ENCODE measurements around the gene LIMK1.
"Not testable (repeated sequence)": the region's sequence is repeated elsewhere in the genome, so short reads cannot be mapped to it uniquely, and the experiment has no call there.

LIMK1 gene

DNA sequence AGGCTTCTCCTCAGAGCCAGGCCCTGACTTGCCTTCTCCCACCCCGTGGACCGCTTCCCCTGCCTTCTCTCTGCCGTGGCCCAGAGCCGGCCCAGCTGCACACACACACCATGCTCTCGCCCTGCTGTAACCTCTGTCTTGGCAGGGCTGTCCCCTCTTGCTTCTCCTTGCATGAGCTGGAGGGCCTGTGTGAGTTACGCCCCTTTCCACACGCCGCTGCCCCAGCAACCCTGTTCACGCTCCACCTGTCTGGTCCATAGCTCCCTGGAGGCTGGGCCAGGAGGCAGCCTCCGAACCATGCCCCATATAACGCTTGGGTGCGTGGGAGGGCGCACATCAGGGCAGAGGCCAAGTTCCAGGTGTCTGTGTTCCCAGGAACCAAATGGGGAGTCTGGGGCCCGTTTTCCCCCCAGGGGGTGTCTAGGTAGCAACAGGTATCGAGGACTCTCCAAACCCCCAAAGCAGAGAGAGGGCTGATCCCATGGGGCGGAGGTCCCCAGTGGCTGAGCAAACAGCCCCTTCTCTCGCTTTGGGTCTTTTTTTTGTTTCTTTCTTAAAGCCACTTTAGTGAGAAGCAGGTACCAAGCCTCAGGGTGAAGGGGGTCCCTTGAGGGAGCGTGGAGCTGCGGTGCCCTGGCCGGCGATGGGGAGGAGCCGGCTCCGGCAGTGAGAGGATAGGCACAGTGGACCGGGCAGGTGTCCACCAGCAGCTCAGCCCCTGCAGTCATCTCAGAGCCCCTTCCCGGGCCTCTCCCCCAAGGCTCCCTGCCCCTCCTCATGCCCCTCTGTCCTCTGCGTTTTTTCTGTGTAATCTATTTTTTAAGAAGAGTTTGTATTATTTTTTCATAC is 38.0 kb downstream of the LIMK1 start:
- Mint-ChIP-seq H3K4me1 (no peaks in the 10 kb centered on the region), H3K36me3 (peaks cover 6% of the 10 kb centered on the region), H3K27me3 (no peaks in the 10 kb centered on the region), H3K27ac (no peak overlapping the region), H3K4me3 (no peak overlapping the region), H3K9me3 (no peaks in the 10 kb centered on the region)

DNA sequence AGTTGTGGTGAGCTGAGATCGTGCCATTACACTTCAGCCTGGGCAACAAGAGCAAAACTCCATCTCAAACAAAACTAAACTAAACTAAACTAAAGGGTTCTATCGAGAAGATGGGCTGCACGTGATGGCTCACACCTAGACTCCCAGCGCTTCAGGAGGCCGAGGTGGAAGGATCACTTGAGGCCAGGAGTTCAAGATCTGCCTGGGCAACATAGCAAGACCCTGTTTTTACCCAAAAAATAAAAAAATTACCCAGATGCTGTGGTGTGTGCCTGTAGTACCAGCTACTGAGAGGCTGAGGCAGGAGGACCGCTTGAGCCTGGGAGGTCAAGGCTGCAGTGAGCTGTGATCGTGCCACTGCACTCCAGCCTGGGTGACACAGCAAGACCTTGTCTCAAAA is 40.3 kb downstream of the LIMK1 start:
- not testable (repeated sequence) for H3K4me3 Mint-ChIP-seq

DNA sequence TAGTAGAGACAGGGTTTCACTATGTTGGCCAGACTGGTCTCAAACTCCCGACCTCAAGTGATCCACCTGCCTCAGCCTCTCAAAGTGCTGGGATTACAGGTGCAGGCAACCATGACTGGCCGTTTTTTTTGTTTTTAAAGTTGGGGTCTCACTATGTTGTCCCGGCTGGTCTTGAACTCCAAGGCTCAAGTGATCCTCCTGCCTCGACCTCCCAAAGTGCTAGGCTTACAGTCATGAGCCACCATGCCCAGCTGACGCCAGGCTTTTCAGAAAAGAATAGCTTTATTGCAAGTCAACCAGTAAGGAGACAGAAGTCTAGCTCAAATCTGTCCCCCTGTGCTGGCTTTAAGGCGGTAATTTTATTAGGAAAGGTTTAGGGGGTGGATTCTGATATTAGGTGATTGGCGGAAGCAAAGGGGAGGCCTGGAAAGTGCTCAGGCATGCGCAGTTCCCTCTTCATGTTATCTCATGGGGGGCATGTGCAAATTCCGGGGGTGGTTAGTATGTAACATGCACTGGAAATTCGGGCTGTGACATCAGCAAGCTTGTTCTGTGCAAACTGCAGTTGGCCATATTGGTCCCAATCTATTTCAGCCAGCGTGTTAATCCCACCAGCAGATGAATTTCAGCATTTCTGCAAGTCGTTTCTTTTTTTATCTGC is 42.7 kb downstream of the LIMK1 start:
- H3K4me3 Mint-ChIP-seq: no peak overlapping the region
- no peak overlapping the region for H3K27ac Mint-ChIP-seq
- H3K36me3 Mint-ChIP-seq: peaks cover 2% of the 10 kb centered on the region

More for the DNA sequence above, 40.3 kb downstream of the LIMK1 start:
- H3K9me3 Mint-ChIP-seq, H3K4me1 Mint-ChIP-seq, H3K27ac Mint-ChIP-seq, H3K27me3 Mint-ChIP-seq, H3K36me3 Mint-ChIP-seq: not testable (repeated sequence)

DNA sequence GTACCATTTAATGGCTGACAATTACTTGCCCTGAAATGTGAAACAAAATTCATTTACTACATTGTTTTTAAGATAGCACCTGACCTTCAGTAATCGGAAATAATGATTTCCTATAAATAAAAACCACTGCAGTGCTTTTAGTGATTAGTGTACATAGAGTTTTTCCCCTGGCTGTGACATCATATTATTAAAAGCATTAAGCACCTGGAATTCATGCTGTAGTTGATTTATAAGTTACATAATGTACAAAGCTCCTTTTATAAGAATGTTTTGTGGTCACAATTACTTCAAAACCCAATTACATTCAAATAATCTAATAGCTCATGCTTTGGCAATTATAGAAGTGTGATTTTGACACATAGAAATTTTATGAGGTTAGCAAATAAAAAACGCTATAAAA is 46.3 kb downstream of the LIMK1 start:
- Mint-ChIP-seq H3K4me1 (no peaks in the 10 kb centered on the region), H3K36me3 (no peaks in the 10 kb centered on the region), H3K27me3 (no peaks in the 10 kb centered on the region), H3K9me3 (no peaks in the 10 kb centered on the region), H3K27ac (no peak overlapping the region), H3K4me3 (no peak overlapping the region)

More for the DNA sequence above, 42.7 kb downstream of the LIMK1 start:
- H3K9me3 Mint-ChIP-seq: no peaks in the 10 kb centered on the region
- no peaks in the 10 kb centered on the region for H3K27me3 Mint-ChIP-seq
- no peaks in the 10 kb centered on the region for H3K4me1 Mint-ChIP-seq

DNA sequence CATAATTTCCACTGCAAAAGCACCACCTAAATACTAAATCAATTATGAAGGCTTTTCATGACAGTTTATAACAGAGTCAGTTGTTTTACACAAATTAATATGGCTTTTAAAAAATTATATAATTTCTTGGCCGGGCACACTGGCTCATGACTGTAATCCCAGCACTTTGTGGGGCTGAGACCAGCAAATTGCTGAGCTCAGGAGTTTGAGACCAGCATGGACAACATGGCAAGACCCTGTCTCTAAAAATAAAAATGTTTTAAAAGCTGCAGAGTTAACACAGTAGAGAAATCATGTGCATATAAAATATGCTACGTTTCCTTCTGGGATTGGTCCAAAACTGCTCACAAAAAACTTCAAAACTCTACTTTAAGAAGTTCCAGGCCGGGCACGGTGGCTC is 46.9 kb downstream of the LIMK1 start:
- Mint-ChIP-seq H3K4me3 (no peak overlapping the region), H3K9me3 (no peaks in the 10 kb centered on the region), H3K4me1 (no peaks in the 10 kb centered on the region), H3K36me3 (no peaks in the 10 kb centered on the region), H3K27ac (no peak overlapping the region), H3K27me3 (no peaks in the 10 kb centered on the region)

DNA sequence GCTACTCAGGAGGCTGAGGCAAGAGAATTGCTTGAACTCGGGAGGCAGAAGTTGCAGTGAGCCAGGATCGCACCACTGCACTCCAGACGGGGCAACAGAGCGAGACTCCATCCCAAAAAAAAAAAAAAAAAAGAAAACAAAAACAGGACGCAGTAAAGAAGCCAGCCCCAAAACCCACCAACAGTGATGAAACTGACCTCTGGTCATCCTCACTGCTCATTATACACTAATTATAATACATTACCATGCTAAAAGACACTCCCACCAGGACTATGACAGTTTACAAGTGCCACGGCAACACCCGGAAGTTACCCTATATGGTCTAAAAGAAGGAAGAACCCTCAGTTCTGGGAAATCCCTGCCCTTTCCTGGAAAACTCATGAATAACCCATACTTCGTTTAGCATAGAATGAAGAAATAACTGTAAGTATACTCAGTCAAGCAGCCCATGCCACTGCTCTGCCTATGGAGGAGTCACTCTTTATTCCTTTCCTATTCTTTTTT is 50.6 kb downstream of the LIMK1 start:
- Mint-ChIP-seq H3K27ac (no peak overlapping the region), H3K9me3 (no peaks in the 10 kb centered on the region), H3K4me3 (no peak overlapping the region), H3K4me1 (no peaks in the 10 kb centered on the region), H3K27me3 (no peaks in the 10 kb centered on the region), H3K36me3 (no peaks in the 10 kb centered on the region)

DNA sequence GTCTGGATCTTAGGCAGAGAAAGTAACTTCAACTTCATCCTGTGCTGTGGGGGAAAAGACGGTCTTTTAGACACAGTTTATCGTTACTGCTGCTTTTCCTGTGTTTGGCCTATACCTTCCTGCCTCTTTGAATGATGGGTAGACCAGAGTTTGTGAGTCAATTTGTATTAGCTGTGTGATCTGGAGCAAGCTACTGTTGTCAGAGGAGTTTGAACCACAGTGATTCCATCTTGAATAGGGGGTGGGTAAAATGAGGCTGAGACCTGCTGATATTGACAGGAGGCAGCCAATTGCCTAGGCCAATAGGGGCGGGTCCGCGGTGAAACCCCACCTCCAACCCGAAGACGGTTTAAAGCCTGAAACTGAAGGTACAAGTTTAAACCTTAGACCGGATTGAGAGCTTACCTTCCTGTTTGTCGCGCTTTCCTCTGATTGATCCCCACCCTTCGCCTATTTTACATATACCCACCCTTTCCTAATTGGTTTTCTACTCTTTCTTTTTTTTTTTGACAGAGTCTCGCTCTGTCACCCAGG is 54.8 kb downstream of the LIMK1 start:
- Mint-ChIP-seq H3K9me3 (no peaks in the 10 kb centered on the region), H3K27me3 (no peaks in the 10 kb centered on the region), H3K36me3 (no peaks in the 10 kb centered on the region), H3K27ac (no peak overlapping the region), H3K4me3 (no peak overlapping the region), H3K4me1 (no peaks in the 10 kb centered on the region)

DNA sequence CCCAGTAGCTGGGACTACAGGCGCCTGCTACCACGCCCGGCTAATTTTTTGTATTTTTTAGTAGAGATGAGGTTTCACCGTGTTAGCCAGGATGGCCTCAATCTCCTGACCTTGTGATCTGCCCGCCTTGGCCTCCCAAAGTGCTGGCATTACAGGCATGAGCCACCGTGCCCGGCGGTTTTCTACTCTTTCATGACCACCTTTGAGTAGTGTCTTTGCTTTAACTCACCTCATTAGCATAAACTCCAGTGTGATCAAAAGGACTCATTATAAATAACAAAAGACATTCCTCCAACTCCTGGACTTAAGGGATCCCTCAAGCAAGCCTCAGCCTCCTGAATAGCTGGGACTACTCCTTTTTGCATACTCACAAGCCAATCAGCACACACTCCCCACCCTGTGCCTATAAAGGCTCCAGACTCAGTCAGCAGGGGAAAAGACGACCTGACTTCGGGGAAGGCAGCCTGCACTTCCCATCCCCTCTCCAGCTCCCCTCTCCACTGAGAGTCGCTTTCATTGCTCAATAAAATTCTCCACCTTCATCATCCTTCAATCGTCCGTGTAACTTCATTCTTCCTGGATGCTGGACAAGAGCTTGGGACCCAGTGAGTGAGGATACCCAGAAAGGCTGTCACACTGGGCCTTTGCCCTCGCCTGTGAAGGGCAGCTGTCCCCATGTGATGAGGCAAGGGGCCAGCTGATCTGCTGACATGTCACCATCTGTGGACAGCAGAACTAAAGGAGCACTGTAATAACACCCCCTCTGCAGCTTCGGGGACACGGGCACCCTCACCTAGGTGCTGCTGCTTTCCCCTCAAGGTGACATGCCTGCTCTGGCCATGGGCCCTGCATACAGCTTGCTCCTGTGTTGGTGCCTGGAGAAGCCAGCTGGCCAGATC is 55.6 kb downstream of the LIMK1 start:
- Mint-ChIP-seq H3K9me3 (no peaks in the 10 kb centered on the region), H3K36me3 (no peaks in the 10 kb centered on the region), H3K27me3 (no peaks in the 10 kb centered on the region), H3K4me1 (no peaks in the 10 kb centered on the region), H3K4me3 (no peak overlapping the region), H3K27ac (no peak overlapping the region)

DNA sequence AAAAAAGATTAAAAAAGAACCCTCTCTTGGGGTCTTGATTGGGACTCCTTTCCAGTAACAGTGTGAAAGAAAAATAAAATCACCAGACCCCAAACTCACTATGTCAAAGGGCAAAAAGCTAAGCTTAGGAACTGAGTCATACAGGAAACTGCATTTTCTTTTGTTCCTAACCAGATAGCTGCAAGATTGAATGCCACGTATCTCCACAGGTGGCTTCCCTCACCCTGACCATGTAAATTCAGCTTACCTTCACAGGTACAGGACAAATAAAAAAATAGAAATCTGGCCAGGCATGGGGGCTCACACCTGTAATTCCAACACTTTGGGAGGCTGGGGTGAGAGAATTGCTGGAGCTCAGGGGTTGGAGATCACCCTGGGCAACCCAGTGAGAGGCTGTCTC is 58.1 kb downstream of the LIMK1 start:
- Mint-ChIP-seq H3K27ac (no peak overlapping the region), H3K27me3 (no peaks in the 10 kb centered on the region), H3K36me3 (no peaks in the 10 kb centered on the region), H3K4me3 (no peak overlapping the region), H3K9me3 (no peaks in the 10 kb centered on the region), H3K4me1 (no peaks in the 10 kb centered on the region)

DNA sequence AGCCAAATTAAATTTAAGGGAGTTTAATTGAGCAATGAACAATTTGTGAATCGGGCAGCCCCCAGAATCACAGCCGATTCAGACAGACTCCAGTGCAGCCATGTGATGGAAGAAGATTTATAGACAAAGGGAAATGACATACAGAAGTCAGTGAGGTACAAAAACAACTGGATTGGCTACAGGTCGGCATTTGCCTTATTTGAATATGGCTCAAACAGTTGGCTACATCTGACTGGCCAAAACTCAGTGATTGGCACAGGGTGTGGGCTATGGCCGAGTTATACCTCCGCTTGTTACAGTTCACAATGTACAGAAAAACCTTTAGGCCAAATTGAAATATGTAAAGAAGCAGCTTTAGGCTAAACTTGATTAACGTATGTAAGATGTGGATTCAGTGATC is 59.8 kb downstream of the LIMK1 start:
- no peak overlapping the region for H3K27ac Mint-ChIP-seq
- no peaks in the 10 kb centered on the region for H3K4me1 Mint-ChIP-seq
- no peak overlapping the region for H3K4me3 Mint-ChIP-seq
- no peaks in the 10 kb centered on the region for H3K36me3 Mint-ChIP-seq
- no peaks in the 10 kb centered on the region for H3K9me3 Mint-ChIP-seq
- H3K27me3 Mint-ChIP-seq: no peaks in the 10 kb centered on the region

DNA sequence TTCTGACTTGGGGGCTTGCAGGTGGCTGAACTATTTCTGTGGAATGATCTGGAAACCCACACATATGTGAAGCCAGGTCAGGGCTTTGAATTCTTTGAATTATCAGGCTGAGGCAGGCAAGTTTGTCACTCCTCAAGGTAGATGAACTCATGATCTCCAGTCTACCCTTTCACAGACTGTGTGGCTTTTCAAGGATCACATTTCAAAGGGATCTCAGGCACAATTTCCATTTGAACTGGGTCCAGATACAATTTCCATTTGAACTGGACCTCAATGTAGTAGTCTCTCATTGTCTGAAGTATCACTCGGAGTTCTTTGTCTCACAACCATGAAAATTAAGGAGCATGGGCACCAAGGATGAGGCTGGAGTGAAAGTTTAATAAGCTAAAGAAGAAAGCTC is 64.9 kb downstream of the LIMK1 start:
- H3K4me1 Mint-ChIP-seq: no peaks in the 10 kb centered on the region
- no peaks in the 10 kb centered on the region for H3K9me3 Mint-ChIP-seq
- no peaks in the 10 kb centered on the region for H3K27me3 Mint-ChIP-seq
- no peaks in the 10 kb centered on the region for H3K36me3 Mint-ChIP-seq
- no peak overlapping the region for H3K4me3 Mint-ChIP-seq
- H3K27ac Mint-ChIP-seq: no peak overlapping the region

DNA sequence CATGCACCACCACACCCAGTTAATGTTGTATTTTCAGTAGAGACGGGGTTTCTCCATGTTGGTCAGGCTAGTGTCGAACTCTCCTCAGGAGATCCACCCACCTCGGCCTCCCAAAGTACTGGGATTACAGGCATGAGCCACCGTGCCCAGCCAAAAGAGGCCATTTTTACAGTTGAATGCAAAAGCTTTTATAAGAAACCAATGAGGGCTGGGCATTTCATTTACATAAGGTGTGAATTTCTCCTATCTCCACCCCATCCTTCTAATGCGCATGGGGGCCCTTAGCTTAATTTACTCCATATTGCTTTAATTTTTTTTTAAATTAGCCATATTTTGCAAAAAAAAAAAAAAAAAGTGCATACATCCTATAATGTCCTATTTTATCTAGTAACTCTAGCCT is 65.5 kb downstream of the LIMK1 start:
- H3K9me3 Mint-ChIP-seq: no peaks in the 10 kb centered on the region
- no peak overlapping the region for H3K4me3 Mint-ChIP-seq
- H3K4me1 Mint-ChIP-seq: no peaks in the 10 kb centered on the region
- no peak overlapping the region for H3K27ac Mint-ChIP-seq
- H3K36me3 Mint-ChIP-seq: no peaks in the 10 kb centered on the region
- H3K27me3 Mint-ChIP-seq: no peaks in the 10 kb centered on the region

DNA sequence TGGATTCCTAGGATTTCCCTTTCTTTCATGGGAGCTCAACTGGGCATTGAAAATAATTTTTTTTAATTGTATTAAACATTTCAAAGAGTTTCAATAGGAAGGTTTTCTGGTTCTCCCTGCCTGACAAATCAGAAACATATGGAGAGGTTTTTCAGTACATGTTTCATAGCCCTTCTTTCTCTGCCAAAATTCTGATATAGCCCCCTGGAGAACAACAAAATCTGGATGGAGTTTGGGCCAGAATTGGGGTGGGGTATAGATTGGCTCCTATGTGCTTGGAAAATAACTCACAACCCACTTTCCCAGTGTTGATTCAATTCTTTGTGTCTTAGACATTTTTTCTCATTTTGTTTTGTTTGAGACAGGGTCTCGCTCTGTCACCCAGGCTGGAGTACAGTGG is 66.0 kb downstream of the LIMK1 start:
- H3K4me3 Mint-ChIP-seq: no peak overlapping the region

DNA sequence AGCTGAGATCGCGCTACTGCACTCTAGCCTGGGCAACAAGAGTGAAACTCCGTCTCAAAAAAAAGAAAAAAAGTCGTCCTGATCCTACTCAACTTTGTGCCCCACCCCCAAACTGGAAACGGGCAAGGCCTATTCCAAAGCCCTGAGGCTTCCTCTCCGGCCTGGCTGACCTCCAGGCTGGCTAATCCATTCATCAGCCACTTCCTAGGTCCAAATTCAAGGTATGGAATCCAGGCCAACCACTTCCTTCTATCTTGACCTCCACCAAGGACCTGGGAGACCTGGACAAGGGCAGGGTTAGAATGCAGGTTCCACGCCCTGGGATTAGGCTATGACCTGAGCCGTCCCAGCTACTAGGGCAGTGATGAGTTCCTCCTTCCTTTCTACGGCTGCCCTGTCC is 70.1 kb downstream of the LIMK1 start:
- Mint-ChIP-seq H3K4me3 (no peak overlapping the region), H3K27me3 (no peaks in the 10 kb centered on the region), H3K27ac (no peak overlapping the region), H3K36me3 (no peaks in the 10 kb centered on the region), H3K9me3 (no peaks in the 10 kb centered on the region), H3K4me1 (no peaks in the 10 kb centered on the region)

More for the DNA sequence above, 66.0 kb downstream of the LIMK1 start:
- Mint-ChIP-seq H3K9me3 (no peaks in the 10 kb centered on the region), H3K27ac (no peak overlapping the region), H3K36me3 (no peaks in the 10 kb centered on the region), H3K4me1 (no peaks in the 10 kb centered on the region), H3K27me3 (no peaks in the 10 kb centered on the region)

DNA sequence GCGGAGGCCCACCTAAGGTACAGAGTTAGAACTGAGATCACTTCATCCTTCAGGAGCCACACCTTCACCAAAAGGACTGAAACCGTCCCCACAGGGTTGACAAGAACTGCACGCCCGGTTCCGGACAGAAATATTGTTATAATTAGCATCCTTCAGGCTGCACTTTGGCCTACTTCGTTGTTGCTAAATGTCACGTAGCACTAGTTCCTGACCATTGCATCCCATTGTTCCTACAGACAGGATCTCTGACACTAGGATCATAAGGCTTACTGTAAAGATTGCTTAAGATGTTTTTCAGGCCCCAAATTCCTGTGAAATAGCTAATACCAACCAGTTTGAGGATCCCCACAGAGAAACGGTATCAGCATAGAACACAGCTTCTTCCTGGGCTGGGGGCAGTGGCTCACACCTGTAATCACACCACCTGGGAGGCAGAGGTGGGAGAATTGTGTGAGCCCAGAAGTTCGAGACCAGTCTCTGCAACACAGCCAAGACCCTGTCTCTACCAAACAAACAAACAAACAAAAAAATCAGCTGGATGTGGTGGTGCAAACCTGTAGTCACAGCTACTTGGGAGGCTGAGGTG is 72.3 kb downstream of the LIMK1 start:
- no peak overlapping the region for H3K4me3 Mint-ChIP-seq
- H3K9me3 Mint-ChIP-seq: no peaks in the 10 kb centered on the region

More for the DNA sequence above, 72.3 kb downstream of the LIMK1 start:
- Mint-ChIP-seq H3K27ac (no peak overlapping the region), H3K36me3 (no peaks in the 10 kb centered on the region), H3K27me3 (no peaks in the 10 kb centered on the region), H3K4me1 (no peaks in the 10 kb centered on the region)
